Activated T-cell treated with anti-CD3 and anti-CD28 coated beads, Interleukin-2, amount 50 U/mL, for 24 hours (primary cell): ENCODE measurements around the gene LMBRD1.
A peak's percentile ranks its signal among the peaks of the same experiment; 100 is the strongest.
"Not testable (repeated sequence)": the region's sequence is repeated elsewhere in the genome, so short reads cannot be mapped to it uniquely, and the experiment has no call there.

Source experiments
- DNase-seq: peaks from one replicate; pipeline ENCODE4 v3.0.0-alpha.2; 2020
- H3K27ac Mint-ChIP-seq: 2 replicates; pipeline ENCODE4 v1.8.0; 2020; ENCODE audit warnings: mild to moderate bottlenecking, mixed read lengths
- H3K27me3 Mint-ChIP-seq: 2 replicates; pipeline ENCODE4 v1.8.0; 2020; ENCODE audit warnings: mixed read lengths
- H3K36me3 Mint-ChIP-seq: 2 replicates; pipeline ENCODE4 v1.8.0; 2020; ENCODE audit warnings: low read depth, mixed read lengths
- H3K4me1 Mint-ChIP-seq: 2 replicates; pipeline ENCODE4 v1.8.0; 2020; ENCODE audit warnings: low read depth, mixed read lengths
- H3K4me3 Mint-ChIP-seq: 2 replicates; pipeline ENCODE4 v1.8.0; 2020; ENCODE audit warnings: mild to moderate bottlenecking, moderate library complexity, mixed read lengths
- H3K9me3 Mint-ChIP-seq: 2 replicates; pipeline ENCODE4 v1.8.0; 2020; ENCODE audit warnings: mixed read lengths

LMBRD1 gene

DNA sequence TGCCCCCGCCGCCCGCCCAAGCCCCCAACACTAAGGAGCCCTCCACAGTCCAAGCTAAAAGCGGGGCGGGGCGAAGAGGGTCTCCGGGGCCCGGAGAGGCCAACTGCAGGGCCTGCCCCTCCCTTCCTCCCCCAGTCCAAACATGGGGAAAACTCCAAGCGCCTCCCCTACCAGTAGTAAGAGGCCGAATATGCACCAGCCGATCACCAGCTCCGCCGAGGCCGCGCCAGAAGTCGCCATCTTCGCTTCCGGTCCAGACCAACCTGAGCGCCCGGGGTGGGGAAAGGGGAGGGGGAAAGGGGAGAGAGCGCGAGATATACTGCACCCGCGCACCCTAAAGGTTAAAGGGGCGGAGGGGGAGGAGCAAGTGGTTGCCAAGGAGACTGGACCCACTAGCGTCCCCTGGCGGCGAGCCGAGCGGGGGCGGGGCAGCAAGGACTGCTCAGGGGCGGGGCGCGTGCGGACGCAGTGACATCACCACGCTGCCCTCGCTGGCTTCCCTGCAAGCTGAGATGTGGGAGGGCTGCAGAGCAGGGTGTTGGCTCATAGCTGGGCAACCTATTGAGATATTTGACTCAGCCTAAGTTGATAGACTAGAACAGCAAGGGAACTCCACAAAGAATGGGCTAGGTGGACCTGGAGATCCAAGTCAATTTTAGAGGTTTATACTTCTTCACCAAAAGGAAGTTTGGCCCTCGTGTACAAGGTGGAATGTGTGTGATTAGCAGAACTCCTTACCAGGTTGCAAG lies at the start of gene LMBRD1:
Gene LMBRD1 (minus strand): TSS at position 369 of the 749 bp plus-strand sequence. CDS start 129 bp downstream, at position 240.
- H3K27me3 Mint-ChIP-seq, result no peaks in the 10 kb centered on the region
- H3K27ac Mint-ChIP-seq, result peak within 1 kb of the TSS; percentile 92
- no peaks in the 10 kb centered on the region for H3K9me3 Mint-ChIP-seq
- DNase-seq, result peak; percentile 100
- H3K4me3 Mint-ChIP-seq, result peak within 1 kb of the TSS; percentile 84
- H3K36me3 Mint-ChIP-seq, result peaks cover 8% of the 10 kb centered on the region
- peaks cover 47% of the 10 kb centered on the region for H3K4me1 Mint-ChIP-seq

DNA sequence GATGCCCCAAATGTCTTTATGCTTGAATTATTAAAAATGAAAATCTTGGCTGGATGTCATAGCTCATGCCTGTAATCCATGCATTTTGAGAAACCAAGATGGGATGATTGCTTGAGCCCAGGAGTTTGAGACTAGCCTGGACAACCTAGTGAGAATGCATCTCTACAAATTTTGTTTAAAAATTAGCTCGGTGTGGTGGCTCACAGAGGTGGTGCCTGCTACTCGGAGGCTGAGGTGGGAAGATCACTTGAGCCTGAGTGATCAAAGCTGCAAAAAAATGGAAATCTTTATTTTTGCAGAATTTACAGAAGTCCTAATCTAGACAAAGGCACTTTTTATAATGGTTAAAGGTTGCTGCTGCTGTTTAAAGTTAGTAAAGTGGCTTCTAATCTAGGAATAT lies 49.5 kb upstream of the LMBRD1 start:
- no peak overlapping the region for H3K27ac Mint-ChIP-seq
- no peak overlapping the region for H3K4me3 Mint-ChIP-seq
- no peak for DNase-seq
- H3K4me1 Mint-ChIP-seq, result no peaks in the 10 kb centered on the region
- H3K36me3 Mint-ChIP-seq, result no peaks in the 10 kb centered on the region
- peaks cover 35% of the 10 kb centered on the region for H3K27me3 Mint-ChIP-seq
- H3K9me3 Mint-ChIP-seq, result no peaks in the 10 kb centered on the region

DNA sequence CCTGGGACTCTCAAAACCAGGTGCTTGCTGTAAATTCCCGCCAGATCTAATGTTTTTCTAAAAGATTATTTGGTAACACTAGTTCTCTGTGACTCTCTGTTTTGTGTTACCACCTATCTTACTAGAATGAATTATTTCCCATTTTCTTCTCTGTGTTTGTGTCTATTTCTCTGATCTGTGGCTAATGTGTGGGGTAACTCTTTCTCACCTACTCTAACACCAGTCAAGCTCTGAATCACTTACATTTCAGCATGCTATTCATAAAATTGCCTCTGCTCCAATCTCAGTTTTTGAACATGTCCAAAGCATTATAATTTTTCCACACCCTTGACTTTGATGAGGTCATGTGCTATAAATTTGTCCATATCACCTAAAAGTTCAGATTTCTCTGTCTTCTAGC lies 46.4 kb upstream of the LMBRD1 start:
- Mint-ChIP-seq H3K4me1 (no peaks in the 10 kb centered on the region), H3K27me3 (peaks cover 44% of the 10 kb centered on the region), H3K27ac (no peak overlapping the region), H3K9me3 (no peaks in the 10 kb centered on the region), H3K36me3 (no peaks in the 10 kb centered on the region), H3K4me3 (no peak overlapping the region)
- no peak for DNase-seq

DNA sequence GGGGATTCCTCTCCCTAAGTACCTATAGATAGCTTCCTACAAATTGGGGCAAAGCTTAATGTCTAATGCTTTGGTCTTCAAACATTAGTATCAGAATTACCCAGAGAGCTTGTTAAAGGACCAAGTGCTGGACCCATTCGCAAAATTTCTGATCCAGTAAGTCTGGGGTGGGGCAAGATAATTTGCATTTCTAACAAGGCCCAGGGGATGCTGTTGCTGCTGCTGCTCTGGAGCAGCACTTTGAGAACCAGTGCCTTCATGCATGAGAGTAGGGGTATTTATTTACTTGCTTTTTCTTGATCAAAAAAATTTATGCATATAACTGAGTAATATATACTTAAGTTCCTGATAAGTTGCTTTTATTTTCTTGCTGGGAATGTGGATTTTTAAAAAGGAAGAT lies 45.1 kb upstream of the LMBRD1 start:
- H3K27ac Mint-ChIP-seq, result no peak overlapping the region
- H3K9me3 Mint-ChIP-seq, result no peaks in the 10 kb centered on the region
- no peaks in the 10 kb centered on the region for H3K4me1 Mint-ChIP-seq
- H3K36me3 Mint-ChIP-seq, result no peaks in the 10 kb centered on the region
- H3K4me3 Mint-ChIP-seq, result no peak overlapping the region
- peaks cover 45% of the 10 kb centered on the region for H3K27me3 Mint-ChIP-seq
- DNase-seq, result no peak

DNA sequence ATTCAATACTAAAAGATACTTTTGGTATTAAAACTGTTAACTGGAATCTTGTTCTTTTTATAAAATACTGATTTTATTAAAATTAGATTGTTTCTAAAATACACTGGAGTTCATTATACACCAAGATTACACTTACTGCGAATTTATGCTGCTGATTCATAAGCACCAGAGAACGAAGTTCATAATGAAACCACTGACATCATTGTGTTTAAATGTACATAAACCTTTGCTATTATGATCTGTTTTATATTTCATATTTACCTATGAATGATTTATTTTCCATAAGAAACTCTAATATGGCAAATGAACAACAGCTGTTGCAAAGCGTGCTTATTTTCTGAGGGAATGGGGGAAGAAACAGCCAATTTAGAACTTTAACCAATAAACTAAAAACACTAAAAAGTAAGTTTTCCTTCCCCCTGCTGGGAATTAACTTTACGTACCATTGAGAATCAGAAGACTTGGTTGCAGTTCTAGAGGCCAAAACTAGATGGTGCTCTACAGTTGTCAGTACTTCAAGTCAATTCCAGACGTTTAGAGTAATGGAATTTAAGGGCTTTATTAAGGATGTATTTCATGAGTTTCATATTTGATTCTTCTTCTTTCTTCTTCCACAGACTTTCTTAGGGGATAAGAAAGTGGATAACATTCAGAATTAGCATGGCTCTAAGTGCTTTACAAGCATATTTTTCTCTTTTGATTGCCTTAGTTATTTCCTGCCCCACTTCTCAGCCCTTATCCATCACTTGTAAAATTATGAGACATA lies 38.8 kb upstream of the LMBRD1 start:
- Mint-ChIP-seq H3K4me1 (peaks cover 4% of the 10 kb centered on the region), H3K36me3 (no peaks in the 10 kb centered on the region), H3K27me3 (peaks cover 25% of the 10 kb centered on the region), H3K9me3 (no peaks in the 10 kb centered on the region), H3K4me3 (no peak overlapping the region), H3K27ac (no peak overlapping the region)
- DNase-seq, result no peak

DNA sequence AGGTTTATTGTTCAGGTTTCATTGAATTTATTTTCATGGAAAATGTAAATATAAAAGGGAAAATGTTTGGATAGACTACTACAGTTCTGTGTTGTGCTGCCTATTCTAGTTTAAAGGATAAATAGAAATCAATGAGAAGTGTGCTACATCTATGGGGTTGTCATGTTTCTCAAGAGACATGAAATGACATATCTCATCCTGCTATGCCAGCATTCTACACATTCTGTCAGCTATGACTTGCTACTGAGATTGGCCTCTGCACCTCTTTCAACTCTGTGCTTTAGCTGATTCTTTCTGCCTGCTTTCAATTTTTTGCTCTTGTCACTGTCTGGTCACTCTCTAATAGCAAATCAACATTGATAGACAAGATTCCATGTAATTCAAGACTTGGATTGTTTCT lies 35.7 kb upstream of the LMBRD1 start:
- H3K4me1 Mint-ChIP-seq, result peaks cover 4% of the 10 kb centered on the region
- H3K9me3 Mint-ChIP-seq, result no peaks in the 10 kb centered on the region
- peaks cover 10% of the 10 kb centered on the region for H3K27me3 Mint-ChIP-seq
- no peak for DNase-seq
- H3K4me3 Mint-ChIP-seq, result no peak overlapping the region
- no peaks in the 10 kb centered on the region for H3K36me3 Mint-ChIP-seq
- H3K27ac Mint-ChIP-seq, result no peak overlapping the region

DNA sequence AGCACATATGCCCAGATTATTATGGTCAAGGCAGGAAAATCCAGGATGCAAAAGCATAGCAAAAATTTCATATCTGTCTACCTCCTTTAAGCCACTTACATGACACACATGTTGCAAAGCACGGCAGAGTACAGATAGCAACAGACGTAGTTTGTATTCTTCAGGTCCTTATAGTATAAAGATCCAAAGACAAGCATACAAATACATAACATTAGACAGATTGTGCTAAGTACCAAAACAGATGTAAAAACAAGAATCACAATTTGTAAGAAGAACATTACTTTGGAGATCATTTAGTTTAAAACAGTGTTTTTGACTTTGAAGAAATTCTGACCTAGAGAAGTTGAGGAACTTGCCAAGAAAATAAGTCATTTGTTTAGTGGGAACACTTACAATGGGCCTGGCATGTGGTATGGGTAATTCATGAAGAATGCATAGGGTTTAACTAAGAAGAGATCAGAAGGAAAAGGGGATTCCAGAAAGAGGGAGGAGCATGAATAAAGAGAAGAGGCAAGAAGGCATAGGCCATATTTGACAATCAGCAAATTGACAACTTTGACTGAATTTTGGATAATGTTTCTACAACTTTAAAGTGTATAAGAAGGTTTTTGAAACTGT lies 30.6 kb upstream of the LMBRD1 start:
- Mint-ChIP-seq H3K27ac (no peak overlapping the region), H3K36me3 (no peaks in the 10 kb centered on the region), H3K27me3 (no peaks in the 10 kb centered on the region), H3K9me3 (no peaks in the 10 kb centered on the region), H3K4me1 (no peaks in the 10 kb centered on the region), H3K4me3 (no peak overlapping the region)
- DNase-seq, result no peak

DNA sequence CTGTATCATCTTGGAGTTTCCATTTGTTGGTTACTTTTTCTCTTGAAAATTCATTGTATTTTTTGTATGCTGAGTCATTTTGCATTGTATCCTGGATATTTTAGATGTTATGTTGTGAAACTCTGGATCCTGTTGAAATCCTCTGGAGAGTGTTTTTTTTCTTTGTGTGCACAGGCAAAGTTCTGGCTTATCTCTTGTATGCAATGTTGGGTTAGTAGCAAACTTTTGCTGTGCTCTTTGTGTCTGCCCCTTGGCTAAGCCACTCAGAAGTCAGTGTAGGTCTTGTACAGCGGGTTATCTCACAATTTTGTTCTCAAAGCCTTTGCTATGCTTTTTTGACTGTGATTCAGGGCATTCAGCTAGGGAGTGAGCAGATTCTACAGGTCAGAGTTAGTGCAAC lies 29.1 kb upstream of the LMBRD1 start:
- Mint-ChIP-seq H3K9me3 (no peaks in the 10 kb centered on the region), H3K27ac (no peak overlapping the region), H3K4me1 (no peaks in the 10 kb centered on the region), H3K36me3 (no peaks in the 10 kb centered on the region), H3K4me3 (no peak overlapping the region), H3K27me3 (no peaks in the 10 kb centered on the region)
- DNase-seq, result no peak

DNA sequence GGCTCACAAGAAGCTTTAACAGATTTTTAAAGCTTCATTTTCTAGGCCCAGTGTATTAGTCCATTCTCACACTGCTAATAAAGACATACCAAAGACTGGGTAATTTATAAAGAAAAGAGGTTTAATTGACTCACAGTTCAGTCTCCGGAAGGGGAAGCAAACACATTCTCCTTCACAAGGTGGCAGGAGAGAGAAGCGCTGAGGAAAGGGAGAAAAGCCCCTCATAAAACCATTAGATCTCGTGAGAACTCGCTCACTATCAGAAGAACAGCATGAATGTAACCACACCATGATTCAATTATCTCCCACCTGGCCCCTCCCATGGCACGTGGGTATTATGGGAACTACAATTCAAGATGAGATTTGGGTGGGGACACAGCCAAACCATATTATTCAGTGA lies 27.5 kb upstream of the LMBRD1 start:
- DNase-seq, H3K27ac Mint-ChIP-seq, H3K9me3 Mint-ChIP-seq, H3K27me3 Mint-ChIP-seq, H3K4me1 Mint-ChIP-seq, H3K4me3 Mint-ChIP-seq, H3K36me3 Mint-ChIP-seq: not testable (repeated sequence)

DNA sequence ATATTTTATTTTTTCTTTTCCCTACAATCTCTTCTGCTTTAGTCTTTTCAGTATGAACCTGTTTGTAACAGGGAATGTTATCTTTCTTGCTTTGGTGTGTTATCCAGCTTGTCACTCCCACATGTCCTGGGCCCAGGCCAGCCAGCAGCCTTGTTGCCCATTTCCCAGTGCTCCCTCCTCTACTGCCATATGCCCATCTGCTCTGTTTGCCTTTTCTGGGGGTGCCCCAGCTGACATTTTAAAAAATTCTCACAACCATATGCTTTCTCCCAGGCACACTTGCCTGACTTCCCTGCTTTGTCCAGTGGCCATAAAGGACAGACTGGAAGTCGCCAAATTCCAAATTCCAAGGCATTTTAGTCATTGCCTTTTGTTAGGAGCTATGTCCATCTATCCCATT lies 23.6 kb upstream of the LMBRD1 start:
- Mint-ChIP-seq H3K36me3 (no peaks in the 10 kb centered on the region), H3K27me3 (no peaks in the 10 kb centered on the region), H3K27ac (no peak overlapping the region), H3K4me1 (peaks cover 16% of the 10 kb centered on the region), H3K4me3 (no peak overlapping the region), H3K9me3 (no peaks in the 10 kb centered on the region)
- DNase-seq, result no peak

DNA sequence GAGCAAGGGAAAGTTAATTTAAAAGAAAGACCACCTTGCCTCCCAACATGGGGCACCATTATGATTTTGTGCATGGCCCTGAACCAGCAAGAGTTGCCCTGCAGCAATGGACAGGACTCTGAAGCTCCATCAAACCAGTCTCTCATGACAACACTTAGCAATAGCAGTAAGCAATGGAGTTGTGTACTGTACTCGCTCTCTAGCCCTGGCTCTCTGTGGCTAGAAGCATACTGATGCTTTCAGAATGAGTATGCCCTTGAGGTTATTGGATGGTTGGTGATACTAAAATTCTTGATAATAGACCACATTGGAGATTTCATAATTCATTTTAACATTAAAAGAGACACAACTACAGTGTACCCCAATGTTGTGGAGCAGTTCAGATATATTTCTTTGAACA lies 23.2 kb upstream of the LMBRD1 start:
- Mint-ChIP-seq H3K27ac (no peak overlapping the region), H3K36me3 (no peaks in the 10 kb centered on the region), H3K27me3 (no peaks in the 10 kb centered on the region), H3K4me3 (no peak overlapping the region), H3K4me1 (peaks cover 20% of the 10 kb centered on the region), H3K9me3 (no peaks in the 10 kb centered on the region)
- no peak for DNase-seq

DNA sequence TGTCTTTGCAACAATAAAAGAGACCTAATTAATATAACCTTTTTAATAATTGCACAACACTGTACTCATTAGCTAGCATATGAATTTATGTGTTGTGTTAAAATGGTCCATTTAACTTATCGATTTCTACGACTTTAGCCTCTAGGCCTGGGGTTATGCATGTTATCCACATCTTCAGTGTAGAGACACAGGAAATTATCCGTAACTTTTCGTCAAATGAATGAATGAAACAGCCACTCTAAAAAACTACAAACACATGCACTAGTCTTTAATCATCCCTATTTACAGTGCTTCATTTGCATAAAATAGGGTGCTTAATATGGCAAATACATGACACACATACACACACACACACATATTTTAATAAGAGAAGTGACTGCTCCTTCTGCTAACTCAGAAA lies 22.3 kb upstream of the LMBRD1 start:
- no peaks in the 10 kb centered on the region for H3K9me3 Mint-ChIP-seq
- no peak overlapping the region for H3K27ac Mint-ChIP-seq
- no peaks in the 10 kb centered on the region for H3K27me3 Mint-ChIP-seq
- no peaks in the 10 kb centered on the region for H3K36me3 Mint-ChIP-seq
- H3K4me3 Mint-ChIP-seq, result no peak overlapping the region
- DNase-seq, result no peak
- H3K4me1 Mint-ChIP-seq, result peaks cover 28% of the 10 kb centered on the region

DNA sequence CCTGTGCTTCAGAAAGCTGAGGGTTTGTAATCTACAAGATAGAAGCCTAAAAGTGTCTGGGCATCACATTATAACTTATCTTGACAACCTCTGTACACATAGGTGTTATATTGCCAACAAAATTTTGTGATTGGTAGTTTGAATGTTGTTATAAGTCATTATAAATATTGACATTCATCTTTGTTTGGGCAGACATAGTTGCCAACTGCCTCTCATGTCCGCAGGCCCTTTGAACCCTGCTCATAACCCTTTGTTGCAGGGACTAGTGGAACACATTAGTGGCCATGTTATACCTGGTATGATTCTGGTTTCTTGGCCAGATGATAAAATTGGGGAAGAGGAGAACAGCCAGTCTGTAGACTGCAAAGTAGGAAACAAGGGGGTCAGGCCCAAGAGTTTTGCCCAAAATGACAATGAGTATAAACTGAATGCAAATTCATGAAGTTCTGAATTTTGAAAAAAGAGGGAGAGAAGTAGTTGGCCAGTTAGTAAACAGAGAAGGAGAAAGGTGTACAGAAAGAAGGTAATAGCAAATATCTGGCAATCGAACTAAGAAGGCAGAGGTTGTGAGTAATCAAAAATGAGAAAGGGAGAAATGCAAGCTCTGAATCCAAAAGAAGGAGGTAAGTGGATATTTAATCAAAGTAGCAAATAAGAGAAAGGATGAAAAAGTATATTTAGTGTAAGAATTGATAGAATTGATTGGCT lies 21.6 kb upstream of the LMBRD1 start:
- Mint-ChIP-seq H3K27me3 (no peaks in the 10 kb centered on the region), H3K9me3 (no peaks in the 10 kb centered on the region), H3K27ac (no peak overlapping the region), H3K4me3 (no peak overlapping the region), H3K4me1 (peaks cover 35% of the 10 kb centered on the region), H3K36me3 (no peaks in the 10 kb centered on the region)
- no peak for DNase-seq

DNA sequence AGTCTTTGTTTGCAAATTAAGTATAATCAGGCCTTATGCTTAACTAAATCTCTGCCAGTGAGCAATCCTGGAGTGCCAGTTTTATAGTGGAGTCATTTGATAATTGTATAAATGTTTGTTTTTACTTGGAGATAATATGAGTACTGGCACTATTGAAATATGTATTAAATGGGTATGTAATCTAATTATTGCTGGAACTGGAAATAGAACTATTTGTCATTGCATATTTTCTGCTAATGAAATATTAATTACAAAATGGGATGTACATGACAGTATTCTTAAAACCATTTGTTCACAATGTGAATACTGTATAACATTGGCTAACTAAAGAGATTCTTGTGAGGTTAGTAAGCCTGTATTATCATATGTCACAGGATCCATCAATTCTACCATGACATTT lies 20.5 kb upstream of the LMBRD1 start:
- Mint-ChIP-seq H3K27ac (no peak overlapping the region), H3K4me1 (peaks cover 45% of the 10 kb centered on the region), H3K4me3 (no peak overlapping the region), H3K9me3 (no peaks in the 10 kb centered on the region), H3K27me3 (no peaks in the 10 kb centered on the region), H3K36me3 (no peaks in the 10 kb centered on the region)
- no peak for DNase-seq
